Right ventricle myocardium inferior (tissue), 1 donor: ENCODE data around the gene ERC1. TPM values are rescaled to one million over a fixed set of nuclear protein-coding genes. Genes with fewer than 3 reads are reported as not detected.

Source experiments
- ATAC-seq: fragments of 200-7000 bp; cut with Tn5 transposase; one replicate; pipeline ENCODE4 v1.9.1; 2020; ENCODE audit warnings: mild to moderate bottlenecking, moderate library complexity
- DNase-seq: peaks from one replicate; pipeline ENCODE4 v3.0.0; 2021; ENCODE audit errors: missing footprints
- intact Hi-C: fragments of 100-400 bp; cut with DNase I; formaldehyde crosslinking; loops from one replicate; pipeline ENCODE4 v1.11.0; 2022
- long read RNA-seq: library from polyadenylated mRNA; unstranded; transcript quantifications from one replicate; pipeline ENCODE4 v2.0.0, GENCODE V29; 2021
- total RNA-seq: library from RNA; stranded (reverse); fragmentation: NEBNext Ultra II Directional; extraction: Animal tissue kit (Norgen Biotek cat#: 25700); gene quantifications from one replicate; pipeline ENCODE4 v1.2.1, GENCODE V29; 2021
- donor health status: DM: no; HTN: yes; CAD: no; lungs with severe emphysema.

ERC1 gene
- total RNA-seq: 43.1 TPM
- long read RNA-seq, partial matches to known transcripts: 1 of 6 reads
- long read RNA-seq, other reads (novel, unspliced or antisense): 5 of 6 reads

DNA sequence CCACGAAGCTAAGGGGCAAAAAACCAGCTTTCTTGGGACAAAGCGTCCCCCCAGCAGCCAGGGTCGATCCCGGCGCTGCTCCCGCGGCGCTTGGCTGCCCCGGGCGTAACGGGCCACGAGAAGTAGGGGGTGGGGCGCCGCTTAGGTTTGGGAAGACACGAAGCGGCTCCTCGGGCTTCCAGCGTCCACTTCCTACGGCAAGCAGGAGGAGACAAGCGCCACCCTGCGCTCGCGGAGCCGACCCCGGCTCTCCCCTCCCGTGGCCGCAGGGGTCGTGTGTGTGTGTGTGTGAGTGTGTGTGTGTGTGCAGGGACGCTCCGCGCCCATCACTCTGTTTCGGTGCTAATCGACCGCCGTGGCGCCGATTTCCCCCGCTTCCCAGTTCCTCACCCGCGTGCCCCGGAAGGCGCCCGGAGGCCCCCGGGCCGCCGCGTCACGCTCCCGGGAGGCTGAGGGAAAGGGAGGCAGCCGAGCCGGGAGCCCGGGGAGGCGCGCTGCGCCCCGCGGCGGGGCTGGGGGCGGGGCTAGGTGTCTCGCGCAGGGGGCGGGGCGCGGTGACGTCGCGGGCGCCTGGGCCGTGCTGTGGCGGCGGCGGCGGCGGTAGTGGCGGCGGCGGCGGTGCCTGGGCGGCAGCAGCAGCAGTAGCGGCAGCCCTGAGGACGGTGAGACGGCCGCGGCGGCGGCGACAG lies at the start of gene ERC1:
Gene ERC1 (plus strand): TSS at position 563 of the 689 bp plus-strand sequence. CDS start 36,681 bp downstream, outside the sequence.
- peak; percentile 95 for DNase-seq
- intact Hi-C loops: loop anchor here (1.0 to 5.0 kb wide), 3 partner anchors 42 to 601 kb away; partner anchors contain the start of genes FBXL14 and RAD52
- peak; percentile 96 for ATAC-seq

DNA sequence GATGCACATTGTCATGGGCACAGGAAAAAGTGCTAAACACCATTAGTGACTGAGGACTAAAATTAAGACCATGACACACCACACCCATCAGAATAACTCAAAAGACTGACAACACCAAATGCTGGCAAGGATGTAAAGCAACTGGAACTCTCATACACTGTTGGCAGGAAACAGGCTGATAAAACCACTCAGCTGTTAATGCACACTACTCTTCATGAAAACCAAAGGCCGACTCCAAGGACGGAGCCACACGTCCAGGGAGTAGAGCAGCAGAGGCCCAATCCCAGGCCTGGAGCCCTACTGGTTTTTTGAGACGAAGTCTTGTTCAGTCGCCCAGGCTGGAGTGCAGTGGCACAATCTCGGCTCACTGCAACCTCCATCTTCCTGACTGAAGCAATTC lies 48.0 kb upstream of the ERC1 start:
- DNase-seq: no peak
- peak; percentile 93 for ATAC-seq
- intact Hi-C loops: no loop called here

DNA sequence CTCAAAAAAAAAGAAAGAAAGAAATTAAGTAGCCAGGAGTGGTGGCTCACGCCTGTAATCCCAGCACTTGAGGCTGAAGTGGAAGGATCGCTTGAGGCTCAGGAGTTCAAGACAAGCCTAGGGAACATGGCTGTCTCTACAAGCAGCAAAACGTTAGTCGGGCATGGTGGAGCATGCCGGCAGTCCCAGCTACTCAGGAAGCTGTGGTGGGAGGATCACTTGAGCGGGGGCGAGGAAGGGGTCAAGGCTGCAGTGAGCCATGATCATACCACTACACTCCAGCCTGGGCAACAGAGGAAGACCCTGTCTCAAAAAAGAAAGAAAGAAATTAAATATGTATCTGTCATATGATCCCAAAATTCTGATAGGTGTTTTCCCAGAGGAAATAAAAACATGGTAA lies 46.8 kb upstream of the ERC1 start:
- intact Hi-C loops: no loop called here
- no peak for ATAC-seq
- DNase-seq: no peak

DNA sequence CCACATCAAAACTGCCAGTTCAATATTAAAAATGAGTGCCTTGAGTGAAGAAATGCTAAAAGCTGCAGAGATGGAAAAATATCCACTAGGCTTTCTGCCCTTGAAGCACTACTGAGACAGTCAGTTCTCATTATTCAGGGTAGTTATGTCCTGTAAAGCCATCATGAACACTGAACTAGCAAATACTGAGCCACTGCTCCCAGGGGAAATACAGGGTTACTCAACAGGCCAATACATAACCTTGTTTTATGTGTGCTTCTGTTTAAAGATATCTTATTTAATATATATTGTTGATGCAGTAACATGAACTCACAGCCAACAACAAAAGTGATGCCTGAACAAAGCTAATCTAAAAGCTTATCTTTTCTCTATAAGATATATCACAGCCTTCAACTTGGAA lies 44.8 kb upstream of the ERC1 start:
- intact Hi-C loops: loop anchor here (5.0 kb wide), 2 partner anchors 129 to 194 kb away; partner anchors contain the start of gene WNK1
- no peak for DNase-seq
- no peak for ATAC-seq

DNA sequence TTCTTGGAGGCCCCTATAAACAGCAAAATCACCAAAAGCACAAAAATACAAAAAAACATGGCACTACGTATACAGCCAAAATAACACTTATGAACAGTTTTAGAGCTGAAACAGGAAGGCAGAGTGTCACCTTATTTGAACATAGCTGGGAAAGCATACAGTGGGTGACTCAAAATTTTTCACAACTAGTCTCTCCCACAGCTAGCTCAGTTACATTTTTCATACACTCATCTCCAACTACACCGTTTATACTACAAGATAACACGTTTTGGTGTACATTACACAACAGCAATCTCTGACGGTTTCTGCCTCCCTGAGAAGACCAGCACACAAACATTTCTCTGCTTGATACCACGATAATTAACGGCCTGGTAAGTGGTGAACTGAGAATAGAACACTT lies 44.4 kb upstream of the ERC1 start:
- ATAC-seq: no peak
- intact Hi-C loops: loop anchor here (5.0 kb wide), 2 partner anchors 129 to 194 kb away; partner anchors contain the start of gene WNK1
- DNase-seq: no peak

DNA sequence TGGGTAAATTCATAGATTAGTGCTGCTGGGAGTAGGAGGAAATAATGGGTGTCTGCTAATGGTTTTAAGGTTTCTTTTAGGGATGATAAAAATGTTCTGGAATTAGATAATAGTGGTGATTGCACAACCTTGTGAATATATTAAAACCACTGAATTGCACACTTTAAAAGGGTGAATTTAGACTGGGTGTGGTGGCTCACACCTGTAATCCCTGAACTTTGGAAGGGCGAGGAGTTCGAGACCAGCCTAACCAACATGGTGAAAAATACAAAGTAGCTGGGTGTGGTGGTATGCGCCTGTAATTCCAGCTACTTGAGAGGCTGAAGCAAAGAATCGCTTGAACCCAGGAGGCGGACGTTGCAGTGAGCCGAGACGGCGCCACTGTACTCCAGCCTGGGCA lies 42.8 kb upstream of the ERC1 start:
- DNase-seq (no peak), ATAC-seq (no peak)
- intact Hi-C loops: loop anchor here (5.0 kb wide), 2 partner anchors 131 to 196 kb away; partner anchors contain the start of gene WNK1

DNA sequence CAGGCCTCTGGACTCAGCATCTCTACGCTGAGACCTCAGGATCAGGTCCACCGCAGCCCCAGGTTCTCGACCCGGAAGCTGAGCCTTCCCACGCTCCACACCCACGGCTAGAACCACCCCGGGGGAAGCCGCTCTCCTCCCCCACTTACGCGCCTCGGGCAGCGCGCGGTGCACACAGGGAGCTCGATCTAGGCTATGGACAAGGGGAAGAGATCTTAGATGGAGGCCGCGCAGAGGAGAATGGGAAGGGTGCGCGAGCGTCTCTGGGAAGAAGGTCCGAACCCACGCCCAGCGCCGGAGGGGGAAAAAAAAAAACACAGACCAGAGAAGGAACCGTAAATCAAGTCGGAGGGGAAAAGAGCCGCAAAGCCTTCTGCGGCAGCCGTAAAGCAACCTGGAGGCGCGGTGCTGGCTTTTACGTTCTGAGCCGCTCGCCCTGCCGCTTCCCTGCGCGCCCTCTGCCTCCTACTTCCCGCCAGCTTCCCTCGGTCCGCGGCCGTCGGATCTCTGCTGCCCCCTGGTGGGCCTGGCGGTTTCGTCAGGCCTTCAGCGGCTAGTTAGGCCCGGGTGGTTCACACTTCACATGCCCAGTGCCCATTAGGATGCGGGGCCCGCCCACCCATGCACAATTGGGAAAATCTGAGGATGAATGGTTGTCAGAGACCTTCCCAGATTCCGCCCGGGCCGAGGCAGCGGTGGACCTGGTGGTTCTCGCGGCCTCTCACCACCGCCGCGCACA lies 41.4 kb upstream of the ERC1 start, which contains the start of gene RAD52:
Gene RAD52 (minus strand): TSS at position 242 of the 739 bp plus-strand sequence. CDS start 16,636 bp downstream, outside the sequence.
- ATAC-seq (peak; percentile 98), DNase-seq (peak; percentile 99)
- intact Hi-C loops: loop anchor here (1.0 to 10.0 kb wide), 5 partner anchors 41 to 380 kb away; partner anchors contain the start of gene WNK1

DNA sequence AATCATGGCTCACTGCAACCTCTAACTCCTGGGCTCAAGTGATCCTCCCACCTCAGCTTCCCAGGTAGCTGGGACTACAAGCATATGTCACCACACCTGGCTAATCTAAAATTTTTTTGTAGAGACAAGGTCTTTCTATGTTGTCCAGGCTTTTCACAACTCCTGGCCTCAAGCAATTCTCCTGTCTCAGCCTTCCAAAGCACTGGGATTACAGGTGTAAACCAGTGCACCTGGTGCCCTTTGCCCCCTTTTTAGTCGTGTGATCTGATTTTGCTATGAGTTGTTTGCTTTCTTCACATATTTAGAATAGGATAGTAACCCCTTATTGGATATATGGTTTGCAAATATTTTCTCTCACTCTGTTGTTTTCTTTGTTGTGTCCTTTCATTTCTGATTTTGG lies 39.8 kb upstream of the ERC1 start:
- intact Hi-C loops: loop anchor here (10.0 kb wide), 1 partner anchor 144 kb away; no protein-coding TSS in a partner anchor
- no peak for DNase-seq
- no peak for ATAC-seq

DNA sequence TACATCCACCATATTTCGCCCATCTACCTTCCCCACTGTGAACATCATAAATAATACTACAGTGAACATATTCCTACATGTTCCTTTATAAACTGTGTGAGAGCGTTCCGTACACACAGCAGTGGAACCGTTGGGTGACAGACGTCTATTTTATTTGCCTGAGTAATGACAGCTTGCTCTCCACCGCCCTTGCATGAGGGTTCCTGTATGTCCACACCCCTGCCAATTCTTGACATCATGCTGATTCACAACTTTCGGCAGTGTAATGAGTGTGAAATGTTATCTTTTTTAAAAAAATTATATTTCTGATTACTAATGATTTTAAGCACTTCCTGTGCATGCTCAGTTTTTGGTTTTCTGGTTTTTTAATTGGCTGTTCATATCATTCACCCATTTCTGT lies 37.2 kb upstream of the ERC1 start:
- no peak for DNase-seq
- intact Hi-C loops: loop anchor here (10.0 kb wide), 1 partner anchor 141 kb away; no protein-coding TSS in a partner anchor
- no peak for ATAC-seq

DNA sequence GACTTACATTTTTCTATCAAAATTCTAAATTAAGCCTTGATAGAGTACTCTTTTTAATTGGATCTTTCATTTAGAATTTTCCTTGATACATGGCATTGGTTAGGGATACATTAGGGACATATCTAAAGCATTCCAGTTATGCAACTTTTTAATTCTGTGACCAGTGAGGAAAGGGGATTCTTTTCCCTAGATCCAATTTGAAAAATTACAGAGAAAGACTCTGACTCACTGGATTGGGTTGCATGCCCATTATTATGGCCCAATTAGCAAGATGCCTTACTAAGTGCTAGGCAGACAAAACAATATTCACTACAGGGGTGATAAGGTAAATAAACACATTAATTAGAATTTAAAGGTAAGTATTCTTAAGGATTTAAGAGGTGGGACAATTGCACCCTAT lies 36.3 kb upstream of the ERC1 start:
- ATAC-seq: no peak
- no peak for DNase-seq
- intact Hi-C loops: loop anchor here (10.0 kb wide), 1 partner anchor 140 kb away; no protein-coding TSS in a partner anchor

DNA sequence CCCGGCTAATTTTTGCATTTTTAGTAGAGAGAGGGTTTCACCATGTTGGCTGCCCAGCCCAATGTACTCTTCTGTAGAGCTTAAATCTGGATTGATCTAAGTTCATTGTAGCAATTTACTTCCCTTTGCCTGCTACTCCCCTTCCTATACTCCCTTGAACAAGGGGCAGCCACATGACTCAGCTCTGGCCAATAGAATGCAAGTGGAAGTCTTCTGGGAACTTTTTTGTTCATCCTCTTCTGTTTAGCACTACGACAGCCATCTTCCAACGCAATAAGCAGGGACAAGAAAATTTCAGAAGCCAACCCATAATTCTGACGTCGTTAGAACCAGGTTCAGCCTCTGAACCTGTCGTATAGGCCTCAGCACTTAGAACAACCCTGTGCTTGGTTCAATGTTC lies 35.1 kb upstream of the ERC1 start:
- ATAC-seq (no peak), DNase-seq (no peak)
- intact Hi-C loops: loop anchor here (10.0 kb wide), 1 partner anchor 139 kb away; no protein-coding TSS in a partner anchor

DNA sequence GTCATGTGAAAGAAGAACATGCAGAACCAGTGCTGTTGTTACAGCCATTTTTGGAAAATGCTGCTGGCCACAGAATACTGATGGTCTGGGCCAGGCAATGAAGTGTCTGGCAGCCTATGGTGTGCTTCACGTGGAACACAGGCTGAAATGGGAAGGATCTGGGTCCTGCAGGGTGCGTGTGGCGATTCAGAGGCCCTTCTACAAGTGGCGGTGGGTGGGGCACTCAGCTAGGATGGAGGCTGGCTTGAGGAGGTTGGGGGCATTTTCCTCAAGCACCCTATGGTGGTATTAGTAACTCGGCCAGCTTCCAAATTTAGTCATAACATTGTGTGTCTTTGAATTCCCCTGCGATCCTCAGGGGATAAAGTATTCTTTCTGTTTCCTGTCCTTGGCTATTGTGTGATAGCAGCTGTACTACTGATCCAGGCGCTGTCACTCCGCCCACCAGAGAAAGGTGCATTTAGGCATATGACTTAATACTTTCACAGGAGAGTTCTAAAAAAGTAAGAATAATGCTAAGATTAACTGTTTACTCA lies 32.4 kb upstream of the ERC1 start:
- ATAC-seq: no peak
- no peak for DNase-seq
- intact Hi-C loops: loop anchor here (10.0 kb wide), 1 partner anchor 136 kb away; no protein-coding TSS in a partner anchor

DNA sequence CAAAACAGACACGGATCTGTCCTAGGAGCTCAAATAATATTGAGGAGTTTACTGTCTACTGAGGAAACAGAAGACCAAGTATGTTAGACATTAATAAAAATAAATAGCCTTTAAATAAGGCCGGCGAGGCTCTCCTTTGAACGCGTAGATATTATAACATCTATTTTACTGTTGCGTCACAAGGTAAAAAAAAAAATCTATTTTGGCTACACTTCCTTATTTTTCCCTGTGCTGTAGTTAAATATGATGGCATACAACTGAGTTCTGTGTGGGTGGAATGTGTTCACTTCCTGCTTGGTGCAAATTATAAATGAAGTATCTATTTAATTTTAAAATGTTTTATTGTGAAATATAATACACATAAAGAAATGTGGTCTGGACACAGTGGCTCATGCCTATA lies 24.3 kb upstream of the ERC1 start:
- ATAC-seq (no peak), DNase-seq (no peak)
- intact Hi-C loops: no loop called here

DNA sequence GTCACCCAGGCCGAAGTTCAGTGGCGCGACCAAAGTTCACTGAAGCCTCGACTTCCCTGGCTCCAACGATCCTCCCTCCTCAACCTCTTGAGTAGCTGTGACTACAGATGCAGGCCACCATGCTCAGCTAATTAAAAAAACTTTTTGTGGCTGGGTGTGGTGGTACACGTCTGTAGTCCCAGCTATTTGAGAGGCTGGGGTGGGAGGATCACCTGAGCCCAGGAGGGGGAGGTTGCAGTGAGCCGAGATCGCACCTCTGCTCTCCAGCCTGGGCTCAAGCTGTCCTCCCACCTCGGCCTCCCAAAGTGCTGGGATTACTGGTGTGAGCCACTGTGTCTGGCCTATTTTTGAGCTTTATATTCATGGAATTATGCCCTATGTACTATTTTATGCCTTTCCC lies 23.4 kb upstream of the ERC1 start:
- DNase-seq (no peak), ATAC-seq (no peak)
- intact Hi-C loops: no loop called here

DNA sequence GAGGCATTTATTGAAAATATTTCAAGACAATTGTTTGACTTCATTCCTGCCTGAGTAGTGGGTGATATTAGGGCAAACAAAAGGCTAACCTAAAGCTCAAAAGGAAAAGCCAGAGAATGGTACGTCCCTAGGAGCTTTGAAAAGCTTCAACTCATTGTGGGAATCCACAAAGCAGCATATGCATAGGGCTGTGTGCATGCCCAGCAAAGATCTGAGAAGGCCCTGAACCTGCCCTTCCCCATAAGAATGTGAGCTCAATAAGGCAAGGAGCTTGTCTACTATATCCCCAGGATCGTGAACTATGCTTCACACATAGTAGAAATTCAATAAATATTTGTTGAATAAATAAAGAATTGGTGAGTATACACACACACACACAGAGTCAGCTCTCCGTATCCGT lies 22.5 kb upstream of the ERC1 start:
- DNase-seq (no peak), ATAC-seq (no peak)
- intact Hi-C loops: no loop called here

DNA sequence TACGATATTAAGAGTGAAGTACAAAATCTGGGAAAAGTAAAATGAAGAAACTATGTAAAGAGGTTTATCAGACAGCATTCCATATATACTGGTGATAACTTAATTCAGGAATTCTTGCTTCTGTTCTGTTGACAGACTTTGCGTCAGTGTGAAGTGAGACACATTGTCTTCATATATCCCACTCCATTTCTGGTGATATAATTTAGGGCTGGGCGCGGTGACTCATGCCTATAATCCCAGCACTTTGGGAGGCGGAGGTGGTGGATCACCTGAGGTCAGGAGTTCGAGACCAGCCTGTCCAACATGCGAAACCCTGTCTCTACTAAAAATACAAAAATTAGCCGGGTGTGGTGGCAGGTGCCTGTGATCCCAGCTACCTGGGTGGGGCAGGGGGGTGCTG lies 21.2 kb upstream of the ERC1 start:
- intact Hi-C loops: no loop called here
- no peak for DNase-seq
- ATAC-seq: no peak

DNA sequence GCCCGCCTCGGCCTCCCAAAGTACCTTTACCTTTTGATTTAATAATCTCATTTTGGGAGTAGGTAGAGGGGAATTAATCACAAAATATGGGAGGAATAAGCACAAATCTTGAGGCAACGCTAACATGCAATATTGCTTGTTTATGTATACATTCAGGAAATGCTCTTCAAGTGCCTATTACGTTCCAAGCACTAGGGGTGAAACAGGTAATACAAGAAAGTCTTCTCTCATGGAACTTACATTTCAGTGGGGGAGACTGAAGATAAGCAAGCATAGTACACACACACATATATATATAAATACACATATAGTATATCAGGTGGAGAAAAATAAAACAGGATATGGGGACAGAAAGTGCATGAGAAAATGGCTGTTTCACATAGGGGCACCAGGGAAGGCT lies 19.0 kb upstream of the ERC1 start:
- ATAC-seq (no peak), DNase-seq (no peak)
- intact Hi-C loops: no loop called here

DNA sequence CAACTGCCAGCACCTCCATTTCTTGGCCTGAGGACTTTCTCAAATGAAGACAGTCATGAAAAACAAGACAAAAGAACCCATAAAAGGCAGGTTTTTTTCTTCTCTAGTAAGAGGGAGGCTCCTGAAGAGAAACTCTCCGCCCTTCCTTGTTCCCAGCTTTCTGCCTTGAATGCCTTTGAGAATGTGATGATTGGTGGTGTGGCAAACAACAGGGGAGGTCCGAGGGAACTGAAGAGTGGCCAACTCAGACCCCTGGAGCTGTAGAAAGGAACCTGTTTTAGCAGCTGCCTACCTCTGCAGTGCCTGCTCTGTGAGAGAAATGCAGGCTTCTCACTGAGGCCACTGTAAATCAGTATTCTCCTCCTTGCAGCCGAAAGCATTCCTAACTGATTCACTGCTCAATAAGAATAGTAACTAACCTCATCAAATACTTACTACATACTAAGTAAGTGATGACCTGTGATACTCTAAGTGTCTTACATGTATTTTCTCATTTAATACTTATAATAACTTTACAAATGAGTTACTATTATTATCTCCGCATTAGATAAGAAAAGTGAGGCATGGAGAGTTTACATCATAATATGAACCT lies 16.7 kb upstream of the ERC1 start:
- no peak for ATAC-seq
- intact Hi-C loops: no loop called here
- DNase-seq: no peak

DNA sequence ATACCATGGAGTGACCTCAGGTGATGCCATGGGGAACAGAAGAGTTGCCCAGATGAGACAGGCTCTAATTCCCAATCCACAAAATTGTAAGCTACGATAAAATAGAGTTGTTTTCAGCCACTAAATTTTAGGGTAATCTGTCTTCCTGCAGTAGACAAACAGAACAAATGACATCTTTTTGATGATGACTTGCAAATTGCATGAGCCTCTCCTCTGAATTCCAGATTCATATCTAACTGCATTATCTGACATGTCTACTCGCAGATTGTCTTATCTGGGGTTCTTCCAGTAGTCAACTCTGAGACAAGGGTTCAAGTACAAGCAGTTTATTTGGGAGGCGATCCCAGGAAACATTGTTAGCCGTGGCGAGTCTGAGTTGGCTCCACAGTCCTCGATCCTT lies 14.4 kb upstream of the ERC1 start:
- no peak for ATAC-seq
- DNase-seq: no peak
- intact Hi-C loops: no loop called here
